Osteocyte (in vitro differentiated cells): ENCODE measurements around the gene ASB13. TPM values are rescaled to one million over a fixed set of nuclear protein-coding genes. Genes with fewer than 3 reads are reported as not detected.

Experiments used
- DNase-seq: peaks from one replicate; pipeline ENCODE4 v3.0.0; 2021; ENCODE audit warnings: mixed read lengths; ENCODE audit not compliant: unreplicated experiment; ENCODE audit errors: extremely low spot score
- H3K27ac Mint-ChIP-seq: one replicate; pipeline ENCODE4 v1.8.0; 2021; ENCODE audit warnings: mild to moderate bottlenecking, mixed read lengths; ENCODE audit not compliant: unreplicated experiment
- H3K27me3 Mint-ChIP-seq: one replicate; pipeline ENCODE4 v1.8.0; 2021; ENCODE audit warnings: mixed read lengths; ENCODE audit not compliant: unreplicated experiment
- H3K36me3 Mint-ChIP-seq: one replicate; pipeline ENCODE4 v1.8.0; 2021; ENCODE audit warnings: mixed read lengths; ENCODE audit not compliant: unreplicated experiment
- H3K4me1 Mint-ChIP-seq: one replicate; pipeline ENCODE4 v1.8.0; 2021; ENCODE audit warnings: mixed read lengths; ENCODE audit not compliant: unreplicated experiment
- H3K4me3 Mint-ChIP-seq: one replicate; pipeline ENCODE4 v1.8.0; 2021; ENCODE audit warnings: mild to moderate bottlenecking, moderate library complexity, mixed read lengths; ENCODE audit not compliant: unreplicated experiment
- H3K9me3 Mint-ChIP-seq: one replicate; pipeline ENCODE4 v1.8.0; 2021; ENCODE audit warnings: mixed read lengths; ENCODE audit not compliant: unreplicated experiment
- CTCF ChIP-seq: fragments of 200-600 bp; sonication (generic); IDR thresholded peaks from 2 replicates; pipeline ENCODE4 v1.5.0; 2021; ENCODE audit warnings: antibody characterized with exemption, mild to moderate bottlenecking, moderate library complexity
- total RNA-seq: library from RNA; stranded (reverse); gene quantifications from 2 replicates; pipeline ENCODE4 v1.2.1, GENCODE V29; 2021

ASB13 gene
- total RNA-seq, 1 donor from 2014 or later: 18.4 TPM

- Mint-ChIP-seq H3K27ac (no peak overlapping the region), H3K36me3 (no peaks in the 10 kb centered on the region), H3K9me3 (no peaks in the 10 kb centered on the region), H3K4me1 (peaks cover 20% of the 10 kb centered on the region), H3K27me3 (no peaks in the 10 kb centered on the region), H3K4me3 (no peak overlapping the region)
- DNase-seq: no peak
- TF ChIP-seq CTCF: no peak
Measured at GRCh38 chr10:5600908-5601307, 65.5 kb downstream of the ASB13 start.

- TF ChIP-seq CTCF: no peak
- H3K27ac Mint-ChIP-seq: no peak overlapping the region
- H3K4me1 Mint-ChIP-seq: peaks cover 31% of the 10 kb centered on the region
Measured at GRCh38 chr10:5599613-5600520, 66.5 kb downstream of the ASB13 start.

GRCh38 chr10:5598085-5598690 lies 68.2 kb downstream of the ASB13 start:
- TF ChIP-seq CTCF: no peak

More at GRCh38 chr10:5599613-5600520, 66.5 kb downstream of the ASB13 start:
- Mint-ChIP-seq H3K36me3 (no peaks in the 10 kb centered on the region), H3K4me3 (no peak overlapping the region), H3K9me3 (no peaks in the 10 kb centered on the region), H3K27me3 (no peaks in the 10 kb centered on the region)
- DNase-seq: no peak

DNA sequence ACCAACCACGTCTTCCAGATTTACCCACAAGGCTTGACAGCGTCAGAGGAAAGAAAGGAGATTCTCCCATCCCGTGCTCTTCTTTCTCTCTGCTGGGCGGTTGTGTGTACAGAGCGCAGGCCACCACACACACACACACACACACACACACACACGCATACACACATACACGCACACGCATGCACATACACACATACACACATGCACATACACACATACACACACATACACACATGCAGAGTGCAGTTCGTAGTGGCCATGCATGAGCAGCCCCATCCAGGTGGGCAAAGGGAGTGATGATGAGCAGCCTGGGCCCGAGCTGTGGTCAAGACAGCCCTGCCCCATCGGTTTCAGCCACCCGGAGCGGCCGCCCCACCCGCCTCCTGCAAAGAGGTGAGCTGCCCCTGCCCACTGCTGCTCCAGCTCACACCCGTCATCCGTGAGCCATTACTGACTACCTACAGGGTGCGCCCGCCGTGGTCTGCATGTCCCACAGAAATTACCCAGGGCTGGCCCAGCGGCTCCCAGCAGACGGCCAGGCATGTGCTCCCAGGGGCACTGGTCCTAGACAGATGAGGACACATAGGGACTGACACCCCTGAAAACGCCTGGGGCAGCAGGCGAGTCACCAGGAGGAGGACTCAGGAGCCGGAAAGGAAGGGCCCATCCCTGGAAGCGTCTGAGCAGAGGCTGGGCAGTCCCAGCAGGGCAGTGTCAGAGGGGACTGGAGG lies 69.6 kb downstream of the ASB13 start:
- DNase-seq: no peak
- Mint-ChIP-seq H3K27ac (peak overlapping the region; percentile 78), H3K27me3 (no peaks in the 10 kb centered on the region), H3K4me1 (peaks cover 43% of the 10 kb centered on the region), H3K4me3 (no peak overlapping the region), H3K36me3 (no peaks in the 10 kb centered on the region), H3K9me3 (no peaks in the 10 kb centered on the region)
- no peak for TF ChIP-seq CTCF

More at GRCh38 chr10:5598085-5598690, 68.2 kb downstream of the ASB13 start:
- H3K4me1 Mint-ChIP-seq: peaks cover 43% of the 10 kb centered on the region
- no peak overlapping the region for H3K4me3 Mint-ChIP-seq
- H3K36me3 Mint-ChIP-seq: no peaks in the 10 kb centered on the region
- no peak overlapping the region for H3K27ac Mint-ChIP-seq
- H3K27me3 Mint-ChIP-seq: no peaks in the 10 kb centered on the region
- H3K9me3 Mint-ChIP-seq: no peaks in the 10 kb centered on the region
- DNase-seq: no peak
